Adrenal gland (tissue), 5 donors: ENCODE measurements around the gene SRCAP.

ENCODE experiments used
- CTCF ChIP-seq, 6 experiments: fragments of 450-650 bp in 4 of 6; fragments of 200-600 bp in 2 of 6; sonication (generic) in 1 of 6; IDR thresholded peaks; 1 replicate in 5 of 6; 2 replicates in 1 of 6; pipeline versions ENCODE4 v1.5.1 to v1.8.0; 2016 to 2021; ENCODE audit warnings: antibody characterized with exemption in 6 of 6, mild to moderate bottlenecking in 2 of 6, moderate library complexity in 1 of 6
- POLR2A ChIP-seq, 2 donors: fragments of 450-650 bp; IDR thresholded peaks; one replicate each; pipeline ENCODE4 v1.6.1; 2017; ENCODE audit warnings: antibody characterized with exemption in 2 of 2, mild to moderate bottlenecking in 2 of 2, moderate library complexity in 1 of 2
- donor health status: DM: no; HTN: no; CAD: no.

- TF ChIP-seq POLR2A (IDR thresholded peaks at IDR 0.05) (no peak), CTCF (IDR thresholded peaks at IDR 0.05) (no peak)
Measured at GRCh38 chr16:30706046-30706445, 7.1 kb downstream of the SRCAP start.
